Activated CD4-positive, alpha-beta T cell treated with anti-CD3 and anti-CD28 coated beads, Interleukin-2, amount 10 ng/mL, durations not matched to agents 7 days and 5 days (primary cell): ENCODE measurements around the gene GTF3C5. TPM values are rescaled to one million over a fixed set of nuclear protein-coding genes. Genes with fewer than 3 reads are reported as not detected.

Experiments used
- CTCF ChIA-PET: fragments of 350-600 bp; sonication (Branson Sonifier 250); formaldehyde crosslinking; loops from one replicate; lab custom pipeline; 2021; ENCODE audit warnings: antibody characterized with exemption; lab: Charles Lee
- POLR2A ChIA-PET: fragments of 350-600 bp; sonication (Branson Sonifier 250); formaldehyde crosslinking; loops from one replicate; lab custom pipeline; 2021; ENCODE audit warnings: antibody characterized with exemption; lab: Charles Lee
- DNase-seq: peaks from one replicate; pipeline ENCODE4 v3.0.0-alpha.2; 2020
- H3K27ac Mint-ChIP-seq: one replicate; pipeline ENCODE4 v1.8.0; 2021; ENCODE audit warnings: mild to moderate bottlenecking, moderate library complexity, mixed read lengths
- H3K27me3 Mint-ChIP-seq: one replicate; pipeline ENCODE4 v1.8.0; 2021; ENCODE audit warnings: mixed read lengths
- H3K36me3 Mint-ChIP-seq: one replicate; pipeline ENCODE4 v1.8.0; 2021; ENCODE audit warnings: low read depth, mixed read lengths
- H3K4me1 Mint-ChIP-seq: one replicate; pipeline ENCODE4 v1.8.0; 2021; ENCODE audit warnings: mixed read lengths
- H3K4me3 Mint-ChIP-seq: one replicate; pipeline ENCODE4 v1.8.0; 2021; ENCODE audit warnings: mild to moderate bottlenecking, moderate library complexity, mixed read lengths
- H3K9me3 Mint-ChIP-seq: one replicate; pipeline ENCODE4 v1.8.0; 2021; ENCODE audit warnings: mixed read lengths
- total RNA-seq, 2 experiments: library from RNA; stranded (reverse); gene quantifications; one replicate each; pipeline ENCODE4 v1.2.3, GENCODE V29; 2021

GTF3C5 gene
- total RNA-seq, 2 experiments from 2014 or later = 75.1 to 87.9 TPM

- Mint-ChIP-seq H3K4me1 (peaks cover 7% of the 10 kb centered on the region), H3K27ac (no peak overlapping the region), H3K36me3 (peaks cover 34% of the 10 kb centered on the region), H3K4me3 (no peak overlapping the region), H3K27me3 (no peaks in the 10 kb centered on the region), H3K9me3 (no peaks in the 10 kb centered on the region)
- POLR2A ChIA-PET = no interaction called here
- DNase-seq = no peak
- CTCF ChIA-PET = interaction anchor here (0.9 to 2.2 kb wide), 3 partner anchors 13 to 105 kb away, joined by 3 to 5 read pairs (median 4); partner anchors contain the start of gene GTF3C5
These were observed 11.9 kb downstream of the GTF3C5 start for GRCh38 chr9:133042676-133043075.

GRCh38 chr9:133043449-133044035 is 12.7 kb downstream of the GTF3C5 start:
- Mint-ChIP-seq H3K4me3 (no peak overlapping the region), H3K27ac (no peak overlapping the region), H3K27me3 (no peaks in the 10 kb centered on the region), H3K36me3 (peaks cover 34% of the 10 kb centered on the region), H3K9me3 (no peaks in the 10 kb centered on the region), H3K4me1 (peaks cover 7% of the 10 kb centered on the region)
- ChIA-PET POLR2A (no interaction called here), CTCF (interaction anchor here (1.9 to 2.2 kb wide), 2 partner anchors 14 to 21 kb away, joined by 5 to 8 read pairs; partner anchors contain the start of gene GTF3C5)
- DNase-seq = no peak

- peaks cover 34% of the 10 kb centered on the region for H3K36me3 Mint-ChIP-seq
These were observed 13.3 kb downstream of the GTF3C5 start for GRCh38 chr9:133044125-133044524.

GRCh38 chr9:133044661-133045060 is 13.9 kb downstream of the GTF3C5 start:
- POLR2A ChIA-PET = no interaction called here
- CTCF ChIA-PET = interaction anchor here (1.9 to 2.2 kb wide), 2 partner anchors 15 to 22 kb away, joined by 5 to 8 read pairs; partner anchors contain the start of gene GTF3C5
- Mint-ChIP-seq H3K4me1 (peaks cover 5% of the 10 kb centered on the region), H3K27ac (no peak overlapping the region), H3K27me3 (no peaks in the 10 kb centered on the region), H3K36me3 (peaks cover 34% of the 10 kb centered on the region), H3K9me3 (no peaks in the 10 kb centered on the region), H3K4me3 (no peak overlapping the region)
- no peak for DNase-seq

More at GRCh38 chr9:133044125-133044524, 13.3 kb downstream of the GTF3C5 start:
- Mint-ChIP-seq H3K27me3 (no peaks in the 10 kb centered on the region), H3K9me3 (no peaks in the 10 kb centered on the region), H3K27ac (no peak overlapping the region), H3K4me3 (no peak overlapping the region), H3K4me1 (peaks cover 7% of the 10 kb centered on the region)
- POLR2A ChIA-PET = no interaction called here
- CTCF ChIA-PET = interaction anchor here (1.9 to 2.2 kb wide), 2 partner anchors 14 to 22 kb away, joined by 5 to 8 read pairs; partner anchors contain the start of gene GTF3C5
- DNase-seq = no peak

- Mint-ChIP-seq H3K4me1 (peaks cover 5% of the 10 kb centered on the region), H3K27me3 (no peaks in the 10 kb centered on the region), H3K4me3 (no peak overlapping the region), H3K9me3 (no peaks in the 10 kb centered on the region), H3K36me3 (peaks cover 39% of the 10 kb centered on the region), H3K27ac (no peak overlapping the region)
- no peak for DNase-seq
- ChIA-PET CTCF (interaction anchor here (1.9 to 2.2 kb wide), 2 partner anchors 15 to 23 kb away, joined by 5 to 8 read pairs; partner anchors contain the start of gene GTF3C5), POLR2A (no interaction called here)
These were observed 14.3 kb downstream of the GTF3C5 start for GRCh38 chr9:133045132-133045531.

- ChIA-PET POLR2A (no interaction called here), CTCF (no interaction called here)
- Mint-ChIP-seq H3K36me3 (peaks cover 39% of the 10 kb centered on the region), H3K27me3 (no peaks in the 10 kb centered on the region), H3K4me3 (no peak overlapping the region), H3K9me3 (no peaks in the 10 kb centered on the region), H3K4me1 (peaks cover 5% of the 10 kb centered on the region), H3K27ac (no peak overlapping the region)
- no peak for DNase-seq
These were observed 15.6 kb downstream of the GTF3C5 start for GRCh38 chr9:133046196-133046899.

GRCh38 chr9:133046900-133047295 is 16.1 kb downstream of the GTF3C5 start:
- no peak overlapping the region for H3K4me3 Mint-ChIP-seq
- H3K9me3 Mint-ChIP-seq = no peaks in the 10 kb centered on the region
- peaks cover 38% of the 10 kb centered on the region for H3K36me3 Mint-ChIP-seq
- no peak overlapping the region for H3K27ac Mint-ChIP-seq
- no peaks in the 10 kb centered on the region for H3K27me3 Mint-ChIP-seq
- peaks cover 5% of the 10 kb centered on the region for H3K4me1 Mint-ChIP-seq
- ChIA-PET POLR2A (no interaction called here), CTCF (no interaction called here)
- no peak for DNase-seq

GRCh38 chr9:133048595-133048994 is 17.8 kb downstream of the GTF3C5 start:
- peak; percentile 59 for DNase-seq
- ChIA-PET CTCF (interaction anchor here (0.7 to 1.6 kb wide), 3 partner anchors 26 to 99 kb away, joined by 4 to 7 read pairs (median 4); no protein-coding TSS in a partner anchor), POLR2A (no interaction called here)
- no peaks in the 10 kb centered on the region for H3K9me3 Mint-ChIP-seq
- H3K27me3 Mint-ChIP-seq = no peaks in the 10 kb centered on the region
- H3K4me1 Mint-ChIP-seq = peaks cover 5% of the 10 kb centered on the region
- H3K4me3 Mint-ChIP-seq = no peak overlapping the region
- H3K27ac Mint-ChIP-seq = peak overlapping the region; percentile 57
- H3K36me3 Mint-ChIP-seq = peaks cover 26% of the 10 kb centered on the region

- H3K27me3 Mint-ChIP-seq = no peaks in the 10 kb centered on the region
- CTCF ChIA-PET = interaction anchor here (0.7 to 1.6 kb wide), 3 partner anchors 26 to 99 kb away, joined by 4 to 7 read pairs (median 4); no protein-coding TSS in a partner anchor
- peaks cover 5% of the 10 kb centered on the region for H3K4me1 Mint-ChIP-seq
- DNase-seq = no peak
- H3K9me3 Mint-ChIP-seq = no peaks in the 10 kb centered on the region
- POLR2A ChIA-PET = no interaction called here
- H3K36me3 Mint-ChIP-seq = peaks cover 28% of the 10 kb centered on the region
- H3K27ac Mint-ChIP-seq = no peak overlapping the region
- H3K4me3 Mint-ChIP-seq = no peak overlapping the region
These were observed 18.2 kb downstream of the GTF3C5 start for GRCh38 chr9:133049043-133049442.

GRCh38 chr9:133050142-133050541 is 19.3 kb downstream of the GTF3C5 start:
- H3K4me1 Mint-ChIP-seq = peaks cover 2% of the 10 kb centered on the region
- ChIA-PET POLR2A (no interaction called here), CTCF (interaction anchor here (1.1 to 1.4 kb wide), 2 partner anchors 97 to 138 kb away, joined by 3 to 4 read pairs; no protein-coding TSS in a partner anchor)
- DNase-seq = no peak
- no peaks in the 10 kb centered on the region for H3K9me3 Mint-ChIP-seq
- peaks cover 24% of the 10 kb centered on the region for H3K36me3 Mint-ChIP-seq
- H3K4me3 Mint-ChIP-seq = no peak overlapping the region
- no peak overlapping the region for H3K27ac Mint-ChIP-seq
- no peaks in the 10 kb centered on the region for H3K27me3 Mint-ChIP-seq

- no peak overlapping the region for H3K4me3 Mint-ChIP-seq
- H3K9me3 Mint-ChIP-seq = no peaks in the 10 kb centered on the region
- peaks cover 24% of the 10 kb centered on the region for H3K36me3 Mint-ChIP-seq
- no peak overlapping the region for H3K27ac Mint-ChIP-seq
- DNase-seq = no peak
- H3K4me1 Mint-ChIP-seq = peaks cover 5% of the 10 kb centered on the region
- no peaks in the 10 kb centered on the region for H3K27me3 Mint-ChIP-seq
- ChIA-PET CTCF (interaction anchor here (1.0 to 1.9 kb wide), 3 partner anchors 29 to 96 kb away, joined by 3 to 5 read pairs (median 4); no protein-coding TSS in a partner anchor), POLR2A (no interaction called here)
These were observed 20.0 kb downstream of the GTF3C5 start for GRCh38 chr9:133050781-133051180.

- ChIA-PET CTCF (interaction anchor here (1.0 to 1.9 kb wide), 3 partner anchors 29 to 95 kb away, joined by 3 to 5 read pairs (median 4); no protein-coding TSS in a partner anchor), POLR2A (no interaction called here)
- Mint-ChIP-seq H3K27ac (no peak overlapping the region), H3K4me1 (peaks cover 11% of the 10 kb centered on the region), H3K9me3 (no peaks in the 10 kb centered on the region), H3K4me3 (no peak overlapping the region), H3K36me3 (peaks cover 30% of the 10 kb centered on the region), H3K27me3 (no peaks in the 10 kb centered on the region)
- DNase-seq = no peak
These were observed 20.6 kb downstream of the GTF3C5 start for GRCh38 chr9:133051281-133051900.
